HepG2 (cell line): ENCODE data around the gene DCAKD. TPM values are rescaled to one million over a fixed set of nuclear protein-coding genes. Genes with fewer than 3 reads are reported as not detected.

Experiments used
- AKNA ChIP-seq: sonication (generic); formaldehyde crosslinking; IDR thresholded peaks from 2 replicates; pipeline ENCODE4 v1.4.0; 2020; ENCODE audit warnings: missing genetic modification reagents, borderline replicate concordance
- ATF3 ChIP-seq: sonication (generic); formaldehyde crosslinking; IDR thresholded peaks from 2 replicates; pipeline ENCODE4 v1.4.0; 2020; ENCODE audit warnings: missing genetic modification reagents
- HDAC2 ChIP-seq: sonication (generic); formaldehyde crosslinking; IDR thresholded peaks from 2 replicates; pipeline ENCODE4 v1.4.0; 2020; ENCODE audit warnings: missing genetic modification reagents
- HINFP ChIP-seq: sonication (generic); formaldehyde crosslinking; IDR thresholded peaks from 2 replicates; pipeline ENCODE4 v1.4.0; 2020; ENCODE audit warnings: low read depth, mild to moderate bottlenecking, missing genetic modification reagents
- HMG20B ChIP-seq: conservative IDR thresholded peaks from 2 replicates; pipeline ENCODE4 v1.6.1; 2016; ENCODE audit warnings: missing genetic modification reagents, missing compliant biosample characterization
- KDM2A ChIP-seq: sonication (generic); formaldehyde crosslinking; IDR thresholded peaks from 2 replicates; pipeline ENCODE4 v1.4.0; 2020; ENCODE audit warnings: low read depth, missing genetic modification reagents, borderline replicate concordance
- MNT ChIP-seq: fragments of 450-650 bp; IDR thresholded peaks from 2 replicates; pipeline ENCODE4 v1.6.1; 2016
- PITX1 ChIP-seq: sonication (generic); formaldehyde crosslinking; IDR thresholded peaks from 2 replicates; pipeline ENCODE4 v1.5.1; 2020; ENCODE audit warnings: mild to moderate bottlenecking, missing genetic modification reagents
- POLR2G ChIP-seq: fragments of 200-400 bp; formaldehyde crosslinking; IDR thresholded peaks from 2 replicates; pipeline ENCODE4 v1.6.1; 2018; ENCODE audit warnings: mild to moderate bottlenecking, low read depth, low read length, moderate library complexity
- PPARG ChIP-seq: conservative IDR thresholded peaks from 2 replicates; pipeline ENCODE4 v1.6.1; 2016; ENCODE audit warnings: missing biosample characterization, missing genetic modification reagents
- SALL2 ChIP-seq: sonication (generic); formaldehyde crosslinking; IDR thresholded peaks from 2 replicates; pipeline ENCODE4 v1.8.1; 2023; ENCODE audit warnings: mild to moderate bottlenecking, missing genetic modification reagents, inconsistent platforms
- SP5 ChIP-seq: IDR thresholded peaks from 2 replicates; pipeline ENCODE4 v1.6.1; 2016; ENCODE audit warnings: low read depth, borderline replicate concordance
- THRA ChIP-seq: sonication (generic); formaldehyde crosslinking; IDR thresholded peaks from 2 replicates; pipeline ENCODE4 v1.4.0; 2020; ENCODE audit warnings: missing genetic modification reagents, borderline replicate concordance
- ZFP1 ChIP-seq: IDR thresholded peaks from 2 replicates; pipeline ENCODE4 v1.6.1; 2016
- ZNF230 ChIP-seq: sonication (generic); formaldehyde crosslinking; IDR thresholded peaks from 2 replicates; pipeline ENCODE4 v1.4.0; 2020; ENCODE audit warnings: mild to moderate bottlenecking, missing genetic modification reagents
- ZNF260 ChIP-seq: sonication (generic); formaldehyde crosslinking; IDR thresholded peaks from 2 replicates; pipeline ENCODE4 v1.4.0; 2020; ENCODE audit warnings: missing genetic modification reagents, low read depth, mild to moderate bottlenecking, borderline replicate concordance
- ZNF263 ChIP-seq: sonication (generic); formaldehyde crosslinking; IDR thresholded peaks from 2 replicates; pipeline ENCODE4 v1.4.0; 2020; ENCODE audit warnings: missing genetic modification reagents
- ZNF784 ChIP-seq: sonication (generic); formaldehyde crosslinking; IDR thresholded peaks from 2 replicates; pipeline ENCODE4 v1.5.1; 2020; ENCODE audit warnings: missing genetic modification reagents, mild to moderate bottlenecking, borderline replicate concordance
- ZSCAN20 ChIP-seq: sonication (generic); formaldehyde crosslinking; IDR thresholded peaks from 2 replicates; pipeline ENCODE4 v1.4.0; 2020; ENCODE audit warnings: missing genetic modification reagents, mild to moderate bottlenecking, borderline replicate concordance
- polyA plus RNA-seq, 8 experiments: library from polyadenylated mRNA; depleted of rRNA in 3 of 8; stranded (reverse) in 7 of 8; unstranded in 1 of 8; fragments of >200 nt; fragmentation: Illumina TruSeq in 4 of 8; extraction: Trizol in 4 of 8; gene quantifications; 2 replicates each; pipeline versions ENCODE4 v1.2.1 to v1.2.3, GENCODE V29; 2011 to 2016; ENCODE audit warnings: low read depth in 4 of 8, missing spikeins in 1 of 8, mixed read lengths in 1 of 8; ENCODE audit not compliant: insufficient read depth in 1 of 8
- total RNA-seq, 5 experiments: library from RNA; depleted of rRNA; stranded (reverse); fragments of >200 nt; fragmentation: Illumina TruSeq; extraction: Trizol; gene quantifications; 2 replicates each; pipeline ENCODE4 v1.2.3, GENCODE V29; 2016; ENCODE audit warnings: low read depth in 1 of 5

DCAKD gene
- total and polyA plus RNA-seq, 2 of the 13 experiments (the other 11 are each of a cell fraction or from before 2014, with no cell fraction given), result 25.9 to 29.2 TPM

- peak; percentile 51 for TF ChIP-seq THRA (CRISPR knock-in tag)
- TF ChIP-seq HINFP (CRISPR knock-in tag), result no peak
- TF ChIP-seq ZNF230 (CRISPR knock-in tag), result no peak
- TF ChIP-seq PITX1 (CRISPR knock-in tag), result peak; percentile 27; the same call in 1 of the 2 replicates
- TF ChIP-seq ZNF260 (CRISPR knock-in tag), result no peak
- peak; percentile 80 for TF ChIP-seq ATF3 (CRISPR knock-in tag)
- TF ChIP-seq KDM2A (CRISPR knock-in tag), result no peak
- TF ChIP-seq ZSCAN20 (CRISPR knock-in tag), result no peak
- TF ChIP-seq ZNF784, result no peak
- peak; percentile 50; the same call in 1 of the 2 replicates for TF ChIP-seq HDAC2 (CRISPR knock-in tag)
- no peak for TF ChIP-seq ZFP1
- TF ChIP-seq ZNF263, result peak; percentile 34; the same call in 1 of the 2 replicates
- no peak for TF ChIP-seq MNT
- TF ChIP-seq HMG20B (CRISPR knock-in tag), result peak; percentile 88
- no peak for TF ChIP-seq AKNA (CRISPR knock-in tag)
- no peak for TF ChIP-seq SP5 (CRISPR knock-in tag)
- no peak; the same call in 1 of the 2 replicates for TF ChIP-seq SALL2 (CRISPR knock-in tag)
- no peak for TF ChIP-seq PPARG (CRISPR knock-in tag)
- no peak for TF ChIP-seq POLR2G
Observed at GRCh38 chr17:44981221-44981968, 70.0 kb downstream of the DCAKD start (continued).
